ENCODE data around the gene PDE5A.
"Not testable (repeated sequence)": the region's sequence is repeated elsewhere in the genome, so short reads cannot be mapped to it uniquely, and the experiment has no call there.

Gene PDE5A

DNA sequence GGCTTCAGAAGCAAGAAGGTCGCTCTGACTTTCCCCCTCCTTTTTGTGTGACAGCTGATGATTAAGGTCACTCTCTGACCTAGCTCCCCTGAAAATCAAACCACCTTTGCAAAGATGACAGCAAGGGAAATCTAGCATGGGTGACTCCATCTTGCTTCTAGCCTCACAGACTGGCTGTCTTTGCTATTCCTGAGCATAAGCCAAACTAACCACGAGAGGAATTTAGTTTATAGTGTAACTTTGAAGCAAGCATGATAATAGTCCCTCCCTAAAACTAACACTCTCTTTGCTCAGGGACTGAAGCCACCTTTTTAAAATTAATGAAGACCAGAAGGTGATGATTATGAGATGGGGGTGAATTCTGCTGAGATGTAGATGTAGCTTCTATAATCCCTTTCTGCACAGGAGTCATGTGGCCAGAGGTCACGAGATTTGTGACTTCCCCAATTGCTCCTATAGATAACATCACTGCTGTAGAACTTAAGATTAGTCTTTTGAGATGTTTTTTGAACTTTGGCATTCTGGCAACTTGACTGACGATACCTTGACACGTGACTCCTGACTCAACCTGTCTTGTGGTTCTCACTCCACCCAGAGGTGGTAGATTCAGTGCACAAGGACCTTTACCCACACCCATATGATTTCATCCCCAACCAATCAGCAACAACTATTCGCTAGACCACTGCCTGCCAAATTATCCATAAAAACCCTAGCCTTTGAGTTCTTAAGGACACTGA is 14.9 kb upstream of the PDE5A start:
- no peak for DNase-seq

DNA sequence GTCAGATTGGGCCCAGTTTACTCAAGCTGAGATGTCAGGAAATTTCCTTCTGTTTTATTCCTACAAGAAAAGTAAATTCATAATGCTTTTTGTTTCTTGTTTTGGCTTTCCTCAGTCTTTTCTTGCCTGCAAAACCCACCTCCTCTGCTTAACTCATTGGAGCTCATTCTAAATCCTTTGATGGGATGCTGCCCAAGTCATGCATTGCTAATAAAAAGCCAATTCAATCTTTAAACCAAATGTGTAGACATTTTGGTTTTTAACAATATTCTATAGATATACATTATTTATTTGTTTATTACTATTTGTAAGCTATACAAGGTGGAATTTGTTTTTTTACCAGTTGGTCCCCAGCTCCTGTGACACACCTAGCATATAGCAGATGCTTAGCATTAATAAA is 13.2 kb upstream of the PDE5A start:
- no peak for DNase-seq

DNA sequence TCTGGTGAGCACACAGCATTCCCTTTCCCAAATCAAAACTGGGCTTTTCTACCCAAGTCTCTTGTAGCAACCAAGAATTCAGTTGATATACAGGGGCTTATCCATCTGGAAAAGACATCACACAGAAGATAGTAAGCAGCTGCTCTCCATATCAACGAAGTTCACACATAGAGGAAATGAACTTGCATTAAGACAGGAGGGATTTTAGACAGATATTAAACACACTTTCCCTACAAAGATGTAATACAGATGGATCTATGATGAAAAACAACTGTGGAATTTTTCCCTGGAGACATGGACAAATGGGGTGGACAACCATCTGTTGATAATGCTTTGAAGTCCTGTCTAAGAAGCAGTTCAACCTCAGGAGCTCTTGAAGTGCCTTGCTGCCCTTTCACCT is 9.8 kb upstream of the PDE5A start:
- no peak for DNase-seq

DNA sequence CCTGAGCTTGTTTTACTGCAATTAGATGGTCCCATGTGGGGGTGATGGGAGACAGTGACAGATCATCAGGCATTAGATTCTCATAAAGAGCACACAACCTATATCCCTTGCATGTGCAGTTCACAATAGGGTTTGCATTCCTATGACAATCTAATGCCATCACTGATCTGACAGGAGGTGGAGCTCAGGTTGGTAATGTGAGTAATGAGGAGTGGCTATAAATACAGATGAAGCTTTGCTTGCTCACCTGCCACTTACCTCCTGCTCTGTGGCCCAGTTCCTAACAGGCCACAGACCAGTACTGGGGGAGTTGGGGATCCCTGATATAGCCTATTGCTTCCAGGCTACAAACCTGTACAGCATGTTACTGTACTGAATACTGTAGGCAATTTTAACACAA is 8.2 kb upstream of the PDE5A start:
- DNase-seq: not testable (repeated sequence)

DNA sequence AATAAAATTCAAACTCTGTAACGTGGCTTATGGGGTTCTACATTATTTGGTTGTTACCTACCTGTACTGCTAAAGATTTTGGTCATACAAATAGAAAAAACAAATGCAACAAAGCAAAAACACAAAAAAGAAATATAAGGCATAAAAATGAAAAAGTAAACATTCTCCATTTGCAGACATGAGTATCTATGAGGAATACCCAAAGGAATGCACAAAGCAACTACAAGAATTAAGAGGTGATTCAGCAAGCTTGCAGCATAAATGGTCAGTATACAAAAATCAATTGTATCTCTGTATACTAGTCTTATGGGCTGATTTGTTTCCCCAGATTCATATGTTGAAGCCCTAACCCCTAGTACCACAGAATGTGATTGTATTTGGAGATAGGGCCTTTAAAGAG is 3.6 kb upstream of the PDE5A start:
- no peak for DNase-seq

DNA sequence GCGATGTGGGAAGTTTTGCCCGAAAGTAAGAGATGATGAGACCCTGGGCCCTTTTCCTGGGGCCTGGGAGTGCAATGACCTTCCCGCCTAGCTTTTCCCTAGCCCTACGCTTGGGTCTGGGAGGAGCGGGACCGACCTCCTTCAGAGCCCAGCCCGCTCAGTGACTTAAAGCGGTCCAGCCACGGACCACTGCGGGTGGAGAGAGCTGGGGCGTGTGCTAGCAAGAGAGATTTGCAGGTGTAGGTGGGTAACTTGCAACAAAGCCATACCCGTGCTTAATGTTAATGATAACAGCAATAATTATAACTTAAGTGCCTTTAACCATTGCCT is 503 bp upstream of the PDE5A start:
- DNase-seq: peak; percentile 39

DNA sequence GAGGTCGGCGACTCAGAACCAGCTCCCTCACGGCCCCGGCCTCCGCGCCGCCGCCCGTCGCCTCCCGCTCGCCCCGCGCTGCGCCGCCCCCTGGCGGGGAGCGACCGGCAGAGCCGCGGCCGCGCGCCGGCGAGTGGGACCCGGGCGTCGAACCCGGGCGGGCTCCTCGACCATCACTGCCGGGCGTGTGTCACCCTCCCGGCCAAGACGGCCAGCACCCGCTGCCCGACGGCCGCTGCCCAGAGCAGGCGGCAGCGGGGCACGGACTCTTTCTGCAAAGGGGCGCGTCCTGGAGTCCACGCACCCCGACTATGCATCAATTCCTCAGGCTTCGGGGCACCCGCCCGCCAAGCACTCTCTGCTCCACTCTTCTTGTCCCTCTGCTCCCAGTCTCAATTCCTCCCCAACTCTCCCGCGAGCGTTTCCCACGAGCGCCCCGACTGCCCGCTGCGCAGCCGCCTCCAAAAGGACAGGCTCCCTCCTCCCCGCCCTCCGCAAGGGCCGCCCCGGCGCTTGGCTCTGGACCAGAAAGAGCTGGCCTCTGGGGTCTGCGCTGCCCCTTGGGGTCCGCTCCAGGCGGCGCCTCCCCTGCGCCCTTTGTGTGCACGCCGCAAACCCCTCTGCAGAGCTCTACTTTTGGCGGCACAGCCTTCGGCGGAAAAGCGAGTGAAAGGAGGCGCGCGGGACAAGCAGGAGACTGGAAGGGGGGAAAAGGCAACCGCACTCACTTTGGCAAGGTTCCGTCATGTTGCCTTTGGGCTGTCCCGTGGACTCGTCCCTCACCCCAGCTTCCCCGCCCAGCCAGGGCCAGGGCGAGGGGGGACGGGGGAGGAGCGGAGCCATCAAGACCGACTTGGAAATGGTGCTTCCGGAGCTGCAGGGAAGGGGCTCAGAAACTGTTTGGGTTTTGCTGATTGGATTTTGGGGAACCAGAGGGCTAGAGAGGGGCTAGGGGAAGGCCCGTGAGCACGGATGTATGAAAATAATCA is 1.0 kb downstream of the PDE5A start:
- peak; percentile 39 for DNase-seq

DNA sequence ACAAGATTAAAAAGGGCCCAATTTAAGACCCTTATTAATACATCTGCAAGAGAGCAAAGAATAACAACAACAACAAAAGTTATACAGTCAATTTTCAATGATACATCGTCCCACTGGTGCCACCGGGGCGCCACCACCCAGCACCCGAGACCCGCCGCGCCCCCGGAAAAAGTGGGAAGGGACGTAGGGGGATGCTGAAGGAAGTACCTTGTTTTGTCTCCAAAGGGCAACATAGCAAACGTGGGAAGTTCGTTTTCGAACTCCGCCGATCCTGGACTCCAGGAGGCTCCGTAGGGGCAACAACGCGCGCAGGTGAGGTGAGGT is 1.7 kb downstream of the PDE5A start:
- no peak for DNase-seq

DNA sequence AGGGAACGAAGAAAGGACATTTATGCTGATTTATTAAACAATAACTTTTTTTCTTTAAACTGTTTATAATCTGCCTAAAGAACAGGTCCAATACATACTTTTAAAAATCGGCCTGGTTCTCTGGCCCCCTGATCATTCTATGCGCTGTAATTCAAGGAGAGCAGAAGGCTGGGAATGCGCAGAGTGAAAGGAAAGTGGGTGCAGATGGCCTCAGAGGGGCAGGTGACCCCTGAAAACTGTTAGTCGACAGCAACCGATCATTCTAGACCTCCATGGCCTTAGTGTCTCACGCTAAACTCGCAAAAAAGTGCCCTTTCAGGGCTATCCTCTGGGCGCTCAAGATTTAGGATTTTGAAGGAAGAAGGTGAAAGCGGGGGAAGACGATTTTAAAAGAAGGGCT is 2.2 kb downstream of the PDE5A start:
- DNase-seq: no peak

DNA sequence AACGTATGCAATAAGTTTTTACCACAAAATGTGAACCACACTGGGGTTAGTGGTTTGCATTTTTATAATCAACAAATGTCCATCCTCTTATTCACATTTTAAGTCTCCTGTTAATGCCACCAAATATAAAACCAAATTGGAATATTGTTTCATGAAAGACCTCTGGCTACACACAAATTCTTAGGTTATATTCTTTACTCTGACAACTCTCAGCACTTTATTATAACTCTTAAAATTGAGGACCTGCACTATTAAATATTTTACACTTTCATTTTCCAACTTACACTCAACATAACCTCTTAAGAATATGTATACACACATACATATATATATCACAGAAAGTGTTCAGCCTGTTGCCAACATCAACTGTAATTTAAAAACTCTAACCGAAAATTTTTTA is 2.8 kb downstream of the PDE5A start:
- DNase-seq: no peak

DNA sequence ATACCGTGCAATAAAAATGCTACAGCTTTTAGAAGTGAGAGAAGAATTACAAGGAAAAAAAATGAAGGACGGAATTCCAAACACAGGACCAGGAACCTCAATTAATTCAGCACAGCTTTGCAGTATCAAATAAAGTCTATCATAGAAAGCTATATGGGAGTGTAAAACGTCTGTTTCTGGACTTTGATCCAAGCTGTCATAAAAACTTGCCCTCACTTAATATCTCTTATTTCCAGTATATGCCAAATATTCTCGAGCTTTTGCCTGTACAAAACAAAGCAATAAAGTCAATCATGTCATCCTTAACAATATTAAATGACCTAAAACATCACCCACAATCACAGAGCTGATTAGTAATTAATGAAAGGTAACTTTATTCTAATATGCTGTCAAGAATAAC is 4.2 kb downstream of the PDE5A start:
- no peak for DNase-seq

DNA sequence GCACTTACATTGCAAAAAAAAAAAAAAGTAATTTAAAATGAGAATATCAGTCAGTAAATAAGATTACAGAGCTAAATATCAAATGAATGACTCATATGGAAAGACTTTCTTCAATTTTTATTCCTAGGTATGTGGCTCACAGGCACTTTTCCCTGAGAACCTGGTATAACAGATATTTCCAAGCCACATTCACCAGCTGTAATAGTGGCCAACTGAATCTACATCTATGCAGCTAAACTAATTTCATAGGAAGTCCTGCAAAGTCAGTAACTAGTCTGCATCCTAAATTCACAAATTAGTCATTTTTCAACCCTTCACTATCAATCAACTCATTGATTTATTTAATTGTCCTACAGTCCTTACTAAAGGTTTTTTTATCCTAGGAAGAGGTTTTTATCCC is 5.6 kb downstream of the PDE5A start:
- DNase-seq: no peak

DNA sequence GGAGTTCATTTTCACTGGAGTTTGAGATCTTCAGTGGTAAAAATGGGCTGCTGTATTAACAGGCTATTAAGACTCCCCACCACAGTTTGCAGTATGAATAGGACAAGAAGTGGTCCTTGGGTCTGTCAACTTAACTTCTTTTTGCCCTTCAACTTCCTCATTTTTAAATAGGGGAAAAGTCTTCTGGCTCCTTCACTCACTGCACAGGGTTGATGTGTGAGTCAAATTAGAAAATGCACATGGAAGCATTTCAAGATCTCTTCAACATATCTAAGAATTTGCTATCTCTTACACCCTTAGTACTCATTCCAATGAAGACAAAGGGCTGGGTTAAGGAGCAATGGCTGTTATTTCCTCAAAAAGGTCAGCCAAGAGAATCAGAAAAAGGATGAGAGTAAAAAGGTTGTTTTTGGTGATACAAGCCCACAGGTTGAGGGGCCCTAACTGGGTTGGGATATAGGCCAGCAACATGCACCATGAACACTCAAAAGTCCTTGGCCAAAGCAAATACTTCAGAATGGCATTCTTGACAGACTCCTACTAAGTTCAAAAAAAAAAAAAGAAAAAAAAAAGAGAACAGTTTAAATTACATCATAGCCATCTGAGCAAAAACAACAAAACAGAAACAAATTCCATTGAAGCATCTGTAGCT is 13.4 kb downstream of the PDE5A start:
- DNase-seq: no peak

DNA sequence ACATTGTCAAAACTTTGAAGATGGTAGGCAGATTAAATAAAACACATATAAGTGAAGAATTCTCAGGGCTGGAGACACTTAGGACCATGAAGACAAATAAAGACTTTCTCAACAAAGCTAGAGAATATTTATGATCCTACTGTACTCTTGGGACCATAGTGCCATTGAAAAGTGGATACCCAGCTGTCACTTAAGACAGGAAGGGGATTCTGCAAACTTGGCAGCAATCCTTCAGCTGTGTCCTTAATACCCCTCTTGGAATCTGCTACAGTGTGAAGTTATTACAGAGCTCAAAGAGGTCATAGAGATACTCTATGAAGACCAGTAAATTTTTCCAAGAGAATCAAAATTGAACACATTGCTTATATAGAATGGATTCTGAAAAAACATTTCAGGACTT is 24.3 kb downstream of the PDE5A start:
- no peak for DNase-seq

DNA sequence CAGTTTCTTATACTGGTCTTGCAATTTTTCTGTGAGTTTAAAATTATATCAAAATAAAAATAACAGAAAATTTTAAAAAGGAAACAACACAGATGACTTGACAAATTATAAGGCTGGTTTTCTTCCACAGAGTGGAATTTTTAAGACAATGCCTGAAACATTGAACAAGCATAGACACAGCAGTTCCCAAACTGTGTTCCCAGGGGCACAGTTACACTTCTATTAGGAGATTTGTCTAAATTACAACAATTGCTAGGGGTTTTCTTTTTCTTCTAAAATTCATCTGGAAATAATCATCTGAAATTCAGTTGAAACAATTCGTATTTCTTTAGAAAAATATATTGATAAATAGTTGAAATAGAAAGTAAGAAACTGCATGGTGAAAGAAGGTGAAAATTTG is 26.2 kb downstream of the PDE5A start:
- DNase-seq: no peak

DNA sequence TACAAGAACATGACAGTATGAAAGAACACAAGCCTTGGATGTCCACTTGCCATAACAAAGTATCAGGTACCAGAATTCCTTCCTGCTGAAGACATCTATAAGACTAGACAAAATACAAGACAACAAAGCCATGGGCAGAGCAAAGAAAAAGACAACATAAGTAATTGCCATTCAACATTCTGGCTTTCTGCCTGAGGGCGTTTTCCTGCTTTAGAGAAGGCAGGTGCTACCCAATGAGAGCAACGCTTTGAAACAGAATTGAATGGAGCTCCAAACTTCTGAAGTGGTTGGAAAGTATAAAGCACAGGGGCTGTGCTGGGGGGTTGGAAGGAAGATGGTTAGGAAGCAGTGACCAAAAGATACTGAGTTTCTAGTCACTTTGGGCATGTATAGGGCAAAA is 30.1 kb downstream of the PDE5A start:
- no peak for DNase-seq

DNA sequence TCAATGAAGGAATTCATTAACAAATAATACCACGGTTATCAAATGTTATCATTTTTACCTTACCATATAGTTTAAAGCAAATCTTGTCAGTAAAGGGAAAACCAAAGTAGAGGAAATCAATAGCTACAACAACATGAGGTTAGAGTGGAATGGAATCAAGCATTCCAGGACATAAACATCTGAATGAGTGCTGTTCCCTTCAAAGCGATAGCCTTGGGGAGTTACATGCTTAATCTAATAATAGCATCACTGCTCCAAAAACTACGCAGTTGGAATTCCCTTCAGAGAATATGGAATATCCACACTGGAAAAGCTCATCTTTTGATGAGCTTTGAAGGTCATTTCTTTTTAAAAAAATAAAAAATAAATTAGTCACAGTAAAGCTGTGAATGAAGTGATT is 31.2 kb downstream of the PDE5A start:
- DNase-seq: no peak

DNA sequence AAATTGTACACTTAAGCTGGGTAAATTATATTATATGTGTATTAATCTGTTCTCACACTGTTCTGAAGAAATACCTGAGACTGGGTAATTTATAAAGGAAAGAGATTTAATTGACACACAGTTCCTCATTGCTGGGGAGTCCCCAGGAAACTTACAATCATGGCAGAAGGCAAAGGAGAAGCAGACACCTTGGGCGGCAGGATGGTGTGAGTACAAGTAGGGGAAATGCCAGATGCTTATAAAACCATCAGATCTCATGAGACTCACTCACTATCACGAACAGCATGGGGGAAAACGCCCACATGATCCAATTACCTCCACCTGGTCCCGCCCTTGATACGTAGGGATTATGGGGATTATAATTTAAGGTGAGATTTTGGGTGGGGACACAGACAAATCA is 34.9 kb downstream of the PDE5A start:
- DNase-seq: no peak

DNA sequence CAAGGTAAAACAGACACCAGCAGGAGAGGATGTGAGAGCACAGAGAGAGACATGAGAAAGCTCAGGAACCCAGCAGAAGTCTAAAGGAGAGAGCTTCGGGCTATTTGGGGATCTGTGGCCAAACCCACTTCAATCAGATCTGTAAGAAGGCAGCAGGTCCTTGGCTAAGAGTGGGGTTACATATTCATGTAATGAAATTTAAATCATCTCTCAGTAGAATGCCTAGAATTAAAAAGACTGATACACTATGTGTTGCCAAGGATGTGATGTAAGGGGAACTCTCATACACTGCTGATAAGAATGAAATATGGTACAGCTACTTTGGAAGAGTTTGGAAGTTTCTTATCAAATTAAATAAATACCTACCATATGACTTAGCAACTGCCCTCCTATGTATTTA is 35.8 kb downstream of the PDE5A start:
- DNase-seq: no peak

DNA sequence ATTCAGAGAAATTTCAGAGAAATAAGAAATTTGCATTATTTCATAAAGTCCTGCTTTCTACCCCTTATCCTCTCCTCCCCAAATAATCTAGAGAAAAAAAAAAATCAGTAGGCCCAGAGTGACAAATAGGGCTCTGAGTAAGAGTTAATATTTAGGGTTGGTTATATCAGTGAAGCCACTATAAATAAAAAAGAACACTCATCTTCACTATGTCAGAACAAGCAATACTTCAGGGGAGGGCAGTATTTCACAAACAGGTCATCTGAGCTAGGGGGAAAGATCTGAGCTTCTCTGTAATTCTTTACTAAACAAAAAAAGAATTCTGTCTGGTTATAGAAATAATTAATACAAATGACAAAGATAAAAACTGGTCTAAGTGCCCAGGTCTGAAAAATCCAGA is 39.4 kb downstream of the PDE5A start:
- DNase-seq: no peak

DNA sequence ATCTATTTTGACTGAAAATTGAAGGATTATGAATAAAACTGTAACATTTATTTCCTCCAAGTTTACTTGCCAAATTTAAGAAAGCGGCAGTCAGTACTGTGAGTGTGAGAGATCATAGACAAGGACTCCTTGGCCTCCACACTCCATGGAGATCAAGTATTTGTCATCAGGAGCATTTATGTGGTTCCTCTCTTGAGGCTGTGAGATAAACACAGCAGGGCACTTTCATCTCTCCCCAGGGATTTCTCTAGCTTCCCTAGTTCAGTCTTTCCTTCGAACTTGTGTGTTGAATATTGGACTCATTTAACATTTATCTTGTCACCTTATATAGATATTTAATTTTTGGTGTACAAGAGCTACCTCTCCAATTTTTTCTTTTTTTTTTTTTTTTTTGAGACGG is 40.8 kb downstream of the PDE5A start:
- no peak for DNase-seq

DNA sequence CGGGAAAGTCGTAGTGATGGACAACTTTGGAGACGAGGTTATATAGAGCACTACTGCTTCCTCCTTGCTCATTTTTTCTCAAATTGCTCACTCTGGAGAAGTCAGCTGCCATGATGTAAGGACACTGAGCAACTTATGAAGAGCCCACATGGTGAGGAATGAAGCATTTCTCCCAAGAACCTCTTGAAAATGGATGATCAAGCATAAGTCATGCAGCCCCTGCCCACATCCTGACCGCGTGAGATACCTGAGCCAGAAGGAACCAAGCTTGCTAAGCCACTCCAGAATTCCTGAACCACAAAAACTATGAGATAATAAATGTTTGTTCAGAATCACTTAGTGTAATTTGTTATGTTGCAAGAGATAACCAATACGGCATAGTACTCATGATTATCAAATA is 42.8 kb downstream of the PDE5A start:
- no peak for DNase-seq

DNA sequence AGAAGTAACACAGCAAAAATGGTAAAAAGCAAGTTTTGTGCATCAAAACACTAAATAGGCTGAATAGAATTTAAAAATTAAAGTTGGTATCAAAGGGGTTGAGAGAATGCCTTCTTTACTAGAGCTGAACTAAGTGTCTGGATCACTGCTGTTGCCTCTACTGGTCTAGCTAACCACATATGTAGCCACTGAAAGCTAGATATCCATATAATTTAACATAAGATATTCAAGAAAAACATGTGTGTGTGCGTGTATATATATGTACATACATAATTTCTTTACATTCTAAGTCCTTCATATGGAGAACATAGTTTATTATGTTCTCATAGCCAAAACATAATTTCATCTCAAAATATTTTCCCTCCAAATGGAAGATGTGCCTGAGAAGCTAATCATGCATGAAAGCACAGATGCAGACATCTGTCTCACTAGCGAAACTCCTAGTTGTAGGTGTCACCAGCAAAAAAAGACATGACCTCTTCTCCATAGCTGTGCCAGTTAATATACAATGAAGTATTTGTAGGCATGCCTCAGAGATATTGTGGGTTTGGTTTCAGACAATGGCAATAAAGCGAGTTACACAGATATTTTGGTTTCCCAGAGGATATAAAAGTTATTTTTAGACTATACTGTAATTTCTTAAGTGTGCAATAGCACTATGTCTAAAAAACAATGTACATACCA is 47.3 kb downstream of the PDE5A start:
- DNase-seq: no peak

DNA sequence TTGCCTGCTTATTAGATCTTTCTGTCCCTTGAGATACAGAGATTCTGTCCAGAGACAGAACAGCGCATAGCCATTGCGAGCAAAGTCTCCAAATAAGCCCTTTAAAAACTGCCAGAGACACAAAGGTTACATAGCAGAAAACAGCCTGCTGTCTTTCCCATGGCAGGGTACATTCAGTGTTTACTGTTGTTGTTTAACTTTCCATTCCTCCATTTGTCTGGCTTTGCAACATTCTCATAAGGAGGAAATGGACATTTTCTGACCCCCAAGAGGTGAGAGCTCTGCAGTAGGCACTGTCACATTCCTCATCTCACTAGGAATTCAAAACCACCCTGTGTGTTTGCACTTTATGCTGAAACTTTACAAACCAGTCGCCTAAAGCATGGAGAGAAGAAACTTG is 48.3 kb downstream of the PDE5A start:
- DNase-seq: no peak

All from NCI-H510A (cell line).